ENCODE data around the gene ARHGEF28.

The ARHGEF28 gene

DNA sequence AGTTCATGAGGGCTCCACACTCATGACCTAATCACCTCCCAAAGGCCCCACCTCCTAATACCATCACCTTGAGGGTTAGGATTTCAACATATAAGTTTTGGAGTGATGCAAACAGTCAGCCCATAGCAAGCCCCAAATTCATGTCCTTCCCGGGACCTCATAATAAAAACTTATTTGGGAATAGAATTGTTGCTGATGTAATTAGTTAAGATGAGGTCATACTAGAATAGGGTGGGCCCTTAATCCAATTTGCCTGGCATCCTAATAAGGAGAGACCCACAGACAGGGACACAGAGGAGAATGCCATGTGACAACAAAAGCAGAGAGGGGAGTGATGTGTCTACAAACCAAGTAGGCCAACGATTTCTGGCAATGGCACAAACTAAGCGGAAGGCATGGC lies 347.1 kb downstream of the ARHGEF28 start:
- no peak for DNase-seq

DNA sequence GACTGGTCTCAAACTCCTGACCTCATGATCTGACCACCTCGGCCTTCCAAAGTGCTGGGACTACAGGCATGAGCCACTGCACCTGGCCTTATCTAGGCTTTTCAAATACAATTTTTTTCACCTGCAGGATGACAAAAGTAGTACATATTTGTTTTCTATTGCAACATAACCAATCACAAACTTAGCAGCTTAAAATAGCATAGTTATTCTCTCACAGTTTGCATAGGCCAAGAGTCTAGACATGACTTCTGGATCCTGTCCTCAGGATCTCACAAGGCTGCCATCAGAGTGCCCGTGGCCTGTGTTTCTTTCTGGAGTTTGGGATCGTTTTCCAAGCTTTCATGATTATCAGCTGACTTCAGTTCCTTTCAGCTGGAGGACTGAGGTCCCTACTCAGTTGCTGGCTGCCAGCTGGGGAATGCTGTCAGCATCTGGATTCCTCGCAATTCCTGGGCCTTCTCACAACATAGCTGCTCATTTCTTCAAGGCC lies 348.9 kb downstream of the ARHGEF28 start:
- DNase-seq, result no peak

GRCh38 chr5:73975845-73976244 lies 349.8 kb downstream of the ARHGEF28 start:
- no peak for DNase-seq

GRCh38 chr5:73977146-73977545 lies 351.1 kb downstream of the ARHGEF28 start:
- DNase-seq, result no peak

GRCh38 chr5:73979321-73979720 lies 353.3 kb downstream of the ARHGEF28 start:
- no peak for DNase-seq

GRCh38 chr5:73981704-73982103 lies 355.7 kb downstream of the ARHGEF28 start:
- DNase-seq, result no peak

GRCh38 chr5:73983644-73984043 lies 357.6 kb downstream of the ARHGEF28 start:
- DNase-seq, result no peak

DNA sequence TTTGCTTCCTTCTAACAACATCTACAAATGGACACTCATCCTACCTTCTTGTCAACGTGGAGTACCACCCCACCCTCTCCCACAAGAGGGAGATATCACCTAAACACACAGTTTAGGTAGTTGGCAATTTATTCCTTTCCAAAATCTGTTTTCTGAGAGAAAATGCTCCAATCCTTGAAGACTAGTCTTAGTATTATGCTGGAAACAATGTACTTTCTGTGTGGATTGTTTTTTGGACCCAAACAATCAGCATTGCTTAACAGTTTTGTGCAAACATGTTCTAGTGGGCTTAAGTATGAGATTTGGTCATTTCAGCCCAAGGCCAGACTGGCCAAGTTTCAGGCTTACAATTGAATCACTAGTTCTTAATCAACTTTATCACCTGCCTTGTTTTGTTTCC lies 359.1 kb downstream of the ARHGEF28 start:
- DNase-seq, result peak; percentile 13

GRCh38 chr5:73986729-73987128 lies 360.7 kb downstream of the ARHGEF28 start:
- no peak for DNase-seq

- DNase-seq, result no peak
Measured at GRCh38 chr5:73987915-73988314, 361.9 kb downstream of the ARHGEF28 start.

GRCh38 chr5:73989956-73990355 lies 364.0 kb downstream of the ARHGEF28 start:
- no peak for DNase-seq
